HG02610 (cell line): Measurements from ENCODE around the gene HADH.

Source experiments
- ATAC-seq: cut with Tn5 transposase; IDR thresholded peaks from one replicate; pipeline ENCODE4 v1.9.1; 2021; ENCODE audit warnings: mild to moderate bottlenecking, moderate library complexity; ENCODE audit not compliant: unreplicated experiment

The HADH gene

DNA sequence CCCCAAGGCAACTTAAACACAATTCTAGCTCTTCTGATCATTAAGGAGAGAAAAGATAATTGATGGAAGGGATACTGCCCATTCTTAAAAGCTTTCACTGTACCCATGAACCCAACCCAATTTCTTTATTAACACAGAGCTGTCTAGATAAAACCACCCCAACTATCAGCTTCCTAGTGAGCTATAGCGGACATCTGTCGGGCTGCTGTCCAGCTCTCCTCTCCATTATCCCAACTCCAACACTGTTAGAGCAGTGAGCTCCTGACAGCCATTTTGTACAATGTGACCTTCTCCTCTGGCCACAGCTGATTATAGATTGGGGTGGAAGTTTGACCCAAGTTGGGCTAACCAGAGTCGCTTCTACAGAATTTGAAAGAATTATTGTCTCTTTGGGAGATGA is 66.1 kb downstream of the HADH start:
- ATAC-seq, result no peak

DNA sequence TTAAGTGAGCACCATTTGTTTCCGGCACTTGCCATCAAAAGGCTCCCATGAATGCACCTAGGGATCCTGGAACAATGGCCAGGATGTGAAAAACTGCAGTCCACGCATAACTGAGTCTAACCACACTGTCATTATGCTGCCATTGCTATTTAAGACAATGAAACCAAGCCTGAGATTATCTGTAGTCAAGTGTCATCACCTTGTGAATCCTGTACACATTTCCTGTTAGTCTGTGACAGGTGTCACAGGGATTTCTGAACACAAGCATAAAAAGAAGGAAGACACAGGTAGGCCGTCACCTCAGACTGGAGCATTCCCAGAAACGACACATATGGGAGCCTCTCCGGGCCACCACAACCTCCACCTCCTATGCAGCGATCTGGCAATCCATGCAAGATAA is 66.7 kb downstream of the HADH start:
- ATAC-seq, result no peak

DNA sequence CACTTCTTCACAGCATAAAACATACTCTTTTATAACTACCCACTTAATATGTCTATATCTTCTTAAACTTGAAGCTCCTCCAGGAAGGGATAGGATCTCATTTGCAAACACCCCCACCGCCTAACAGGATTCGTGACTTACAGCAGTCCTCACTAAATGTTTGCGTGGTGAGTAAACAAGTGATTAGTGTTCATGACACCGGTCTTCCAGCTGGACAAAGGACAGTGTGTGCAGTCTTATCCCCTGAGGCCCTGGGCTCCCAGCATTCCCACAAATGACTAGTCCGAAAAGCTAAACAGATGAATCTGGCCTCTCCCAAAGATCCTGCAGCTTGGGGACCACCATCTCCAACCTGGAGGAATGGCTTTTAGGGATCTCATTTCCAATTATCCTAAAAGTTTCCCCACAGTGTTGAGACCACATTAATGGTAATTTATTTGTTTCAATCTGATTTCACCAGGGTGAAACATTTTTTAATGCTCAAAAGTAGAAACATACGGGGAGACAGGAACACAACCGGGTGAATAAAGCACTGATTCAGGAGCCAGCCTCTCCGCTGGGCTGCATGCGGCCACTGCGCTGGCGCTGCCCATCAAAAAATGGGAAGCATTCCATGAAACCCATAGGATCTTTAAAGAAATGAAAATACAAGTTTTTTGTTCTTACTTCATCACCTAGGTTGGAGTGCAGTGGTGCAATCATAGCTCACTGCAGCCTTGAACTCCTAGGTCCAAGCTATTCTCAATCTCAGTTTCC is 69.2 kb downstream of the HADH start:
- ATAC-seq, result no peak

DNA sequence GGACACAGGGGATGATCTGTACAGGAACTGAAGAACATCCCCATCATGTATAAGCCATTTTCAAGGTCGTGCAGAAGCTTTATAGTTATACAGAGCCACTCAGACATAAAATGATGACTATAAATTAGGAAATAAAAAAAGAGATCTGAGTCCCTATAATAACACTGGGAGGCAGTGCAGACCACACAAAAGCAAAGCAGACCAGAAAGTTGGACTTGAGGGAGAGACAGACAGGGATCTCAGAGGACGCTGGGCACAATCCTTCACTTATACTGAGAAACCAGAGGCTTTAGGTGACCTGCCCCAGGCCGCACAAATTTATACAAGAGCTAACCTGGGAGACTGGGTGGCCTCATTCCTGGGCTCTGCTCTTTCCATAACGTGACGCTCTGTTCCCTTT is 70.5 kb downstream of the HADH start:
- ATAC-seq, result no peak

DNA sequence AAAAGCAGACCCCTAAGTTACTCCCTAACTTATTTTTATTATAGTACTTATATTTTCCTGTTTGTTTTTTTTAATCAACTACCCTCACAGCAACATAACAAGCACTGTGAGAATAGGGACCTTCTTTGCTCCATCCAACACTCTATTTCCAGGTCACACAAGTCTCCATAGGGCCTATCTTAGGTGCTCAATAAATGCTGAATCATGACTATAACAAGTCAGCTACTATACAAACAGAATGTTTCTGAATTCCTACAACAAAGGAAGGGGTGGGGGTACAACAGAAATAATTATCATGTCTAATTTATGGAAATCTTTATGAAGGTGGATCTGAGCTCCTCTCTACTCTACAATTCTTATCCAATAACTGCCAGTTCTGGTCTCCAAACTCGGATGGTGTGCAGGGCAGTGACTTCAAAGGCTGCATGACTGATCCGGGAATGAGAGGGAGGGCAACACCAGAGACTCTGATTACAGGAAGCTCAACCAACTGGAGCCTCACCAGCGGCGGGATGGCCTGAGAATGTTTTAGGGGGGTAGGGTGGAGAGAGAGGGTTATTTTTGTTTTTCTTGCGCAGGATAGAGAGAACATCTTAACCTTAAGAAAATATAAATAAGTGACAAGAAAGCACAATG is 71.1 kb downstream of the HADH start:
- ATAC-seq, result no peak

DNA sequence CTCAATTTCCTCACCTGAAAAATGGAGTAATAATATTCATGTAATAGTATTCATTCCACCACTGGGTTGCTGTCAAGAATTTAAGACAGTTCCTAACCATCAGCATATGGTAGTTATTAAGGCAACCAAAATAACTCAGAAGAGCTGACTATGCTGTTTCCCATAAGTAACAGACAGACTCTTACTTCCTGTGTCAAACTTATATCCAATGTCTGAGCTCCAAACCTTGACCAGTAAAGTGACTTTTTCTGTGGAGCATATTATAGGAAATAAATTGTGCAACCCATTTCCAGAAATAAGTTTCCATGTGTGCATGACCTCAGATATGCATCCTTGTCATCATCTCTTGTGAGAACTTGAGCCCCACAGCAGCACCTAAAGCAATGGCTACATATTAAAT is 78.8 kb downstream of the HADH start:
- no peak for ATAC-seq

DNA sequence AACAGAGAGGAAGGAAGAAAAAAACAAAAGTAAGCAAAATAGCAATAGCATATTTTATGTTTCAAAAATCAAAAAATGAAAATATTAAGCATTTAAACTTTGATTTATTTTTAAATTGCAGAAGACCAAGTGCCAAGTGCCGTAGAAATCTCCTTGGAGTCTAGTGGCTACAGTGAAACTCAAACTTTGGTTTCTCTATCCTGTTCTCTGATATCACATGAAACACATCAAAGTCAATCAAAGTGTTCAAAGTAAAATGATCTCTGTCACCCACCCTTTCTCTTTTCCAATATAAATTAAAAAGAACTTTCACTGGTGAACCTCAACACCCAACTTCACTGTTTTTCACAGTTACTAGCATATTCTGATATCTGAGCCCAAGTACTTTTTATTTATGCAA is 81.1 kb downstream of the HADH start:
- no peak for ATAC-seq

DNA sequence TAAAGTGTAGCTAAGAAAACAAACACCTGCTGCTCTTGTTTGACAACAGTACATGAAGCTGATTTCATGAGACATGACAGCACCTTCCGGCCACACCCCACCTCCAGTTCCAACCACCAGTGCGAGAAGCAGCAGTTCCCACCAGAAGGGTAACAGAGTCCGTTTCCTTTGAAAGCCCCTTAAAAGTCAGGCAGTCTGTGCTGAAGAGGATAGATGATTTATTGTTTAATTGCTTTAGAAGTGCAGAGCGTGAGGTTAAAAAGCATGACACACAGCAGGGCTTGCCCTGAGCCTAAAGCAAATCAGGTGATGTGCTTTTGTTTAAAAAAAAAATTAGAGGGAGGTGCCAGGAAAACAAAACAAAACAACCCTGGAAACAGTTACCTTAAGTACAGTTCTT is 82.6 kb downstream of the HADH start:
- peak; percentile 53 for ATAC-seq

DNA sequence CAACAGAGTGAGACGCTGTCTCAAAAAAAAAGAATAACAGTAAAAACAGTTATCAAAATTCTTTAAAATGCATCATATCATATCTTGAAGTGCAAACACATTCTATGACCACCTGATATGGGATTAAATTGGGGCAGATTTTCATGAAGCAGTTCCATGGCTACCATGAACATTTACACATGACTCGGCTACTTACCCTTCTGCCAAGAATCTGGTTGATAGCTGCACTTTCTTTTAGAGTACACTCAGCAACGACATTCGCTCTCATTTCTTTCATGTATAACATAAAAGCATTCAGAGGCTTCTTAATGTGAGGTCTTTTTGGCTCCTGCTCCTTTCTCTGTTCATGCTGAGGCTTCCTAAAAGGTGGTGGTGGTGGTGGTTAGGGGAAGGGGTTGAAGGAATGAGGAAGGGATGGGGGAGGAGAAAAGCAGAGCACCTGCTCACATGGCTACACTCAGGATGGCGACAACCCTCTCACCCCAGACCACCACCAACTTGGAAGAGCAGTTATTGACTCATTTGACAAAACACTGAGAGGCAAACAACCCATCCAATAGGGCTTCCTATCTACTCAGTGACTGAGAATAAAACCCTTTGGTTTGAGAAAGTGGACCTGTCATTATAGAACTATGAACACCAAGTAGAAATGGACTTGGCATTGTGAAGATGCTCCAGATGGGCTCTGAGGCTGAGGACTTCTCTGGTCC is 88.5 kb downstream of the HADH start:
- ATAC-seq, result no peak

DNA sequence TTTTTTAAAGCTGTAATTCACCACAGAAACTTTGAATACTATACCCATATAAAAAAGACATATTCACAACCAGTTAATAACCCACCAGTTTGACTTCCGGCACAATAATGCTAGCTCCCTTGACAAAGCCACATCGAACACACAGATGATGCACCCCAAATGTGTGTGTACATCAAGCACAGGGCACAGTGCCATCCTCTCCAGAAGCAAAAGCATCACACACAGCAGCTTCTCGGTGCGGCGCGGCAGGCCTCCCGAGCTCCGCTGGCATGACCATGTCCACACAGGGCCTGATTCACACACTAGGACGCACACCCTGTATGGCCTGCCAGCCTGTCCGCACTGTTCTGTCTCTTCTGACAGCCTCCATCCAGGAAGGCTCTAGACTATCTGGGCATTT is 91.1 kb downstream of the HADH start:
- ATAC-seq, result no peak

DNA sequence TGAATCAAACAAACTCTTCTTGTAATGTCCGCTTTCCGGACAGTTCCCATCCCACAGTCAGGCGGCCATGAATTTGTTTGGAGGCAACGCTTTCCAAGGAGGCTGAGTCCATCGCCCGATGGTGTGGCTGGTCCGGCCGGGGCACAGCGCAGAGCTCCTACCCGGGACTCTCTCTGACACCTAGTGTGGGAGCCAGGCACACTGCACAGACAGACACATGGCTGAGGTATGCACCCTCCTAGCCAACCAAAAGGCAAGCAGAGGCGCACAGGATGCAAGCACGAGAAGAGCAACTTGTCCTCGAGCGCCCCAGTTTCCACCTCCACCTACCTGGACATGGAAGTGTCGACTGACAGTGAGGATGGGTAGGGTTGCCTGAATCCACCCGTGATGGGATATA is 91.6 kb downstream of the HADH start:
- no peak for ATAC-seq
